GM12878 (cell line): ENCODE measurements around the gene ISG15. TPM values are rescaled to one million over a fixed set of nuclear protein-coding genes. Genes with fewer than 3 reads are reported as not detected.

Source experiments
- ATAC-seq: fragments of 200-7000 bp; cut with Tn5 transposase; 3 replicates; pipeline ENCODE4 v1.9.1; 2020; ENCODE audit warnings: mild to moderate bottlenecking, moderate library complexity
- BruUV-seq: library from RNA; stranded (reverse); fragments of 400-500 nt; replicated peaks from 2 replicates; lab custom pipeline; 2021; lab: Mats Ljungman, UMichigan
- CTCF ChIA-PET: fragments of 300-600 bp; sonication (Branson Sonifier 250); formaldehyde crosslinking; extraction: SDS; loops from one replicate; lab custom pipeline; 2021; ENCODE audit warnings: inconsistent platforms; lab: Yijun Ruan, JAX
- POLR2A ChIA-PET: fragments of 350-600 bp; formaldehyde crosslinking; extraction: SDS; loops from one replicate; lab custom pipeline; 2021; ENCODE audit warnings: inconsistent platforms; lab: Charles Lee
- RAD21 ChIA-PET: fragments of 300-600 bp; sonication (Branson Sonifier 250); formaldehyde crosslinking; loops from one replicate; lab custom pipeline; 2023; ENCODE audit warnings: antibody characterized with exemption; ENCODE audit not compliant: unreplicated experiment; lab: Charles Lee
- SMC1A ChIA-PET: fragments of 300-600 bp; sonication (Branson Sonifier 250); formaldehyde crosslinking; loops from one replicate; lab custom pipeline; 2023; ENCODE audit not compliant: unreplicated experiment, uncharacterized antibody; lab: Charles Lee
- DNase-seq: peaks from one replicate; pipeline ENCODE4 v3.0.0-alpha.2; 2011; ENCODE audit warnings: low read depth, low spot score
- FAIRE-seq: peaks from 3 replicates; lab custom pipeline; 2011; peaks lifted over from hg19 to GRCh38; lab: Jason Lieb, UNC
- H2AFZ ChIP-seq: 2 replicates; pipeline ENCODE4 v1.6.0; 2011; ENCODE audit warnings: low read depth, low read length, control low read depth; ENCODE audit not compliant: control insufficient read depth
- H3K27ac ChIP-seq: 2 replicates; pipeline ENCODE4 v1.5.1; 2011; ENCODE audit warnings: control low read depth; ENCODE audit not compliant: control insufficient read depth, insufficient read depth
- H3K27me3 ChIP-seq, 2 experiments: replicated peaks in 1 of 2; 2 replicates each; pipeline versions ENCODE4 v1.6.0 to v1.6.1; 2011; ENCODE audit warnings: low read length in 1 of 2; ENCODE audit not compliant: control insufficient read depth in 2 of 2, insufficient read depth in 2 of 2
- H3K36me3 ChIP-seq, 2 experiments: 2 replicates each; pipeline ENCODE4 v1.5.1; 2011; ENCODE audit warnings: low read length in 1 of 2; ENCODE audit not compliant: control insufficient read depth in 2 of 2, insufficient read depth in 2 of 2
- H3K4me1 ChIP-seq: 2 replicates; pipeline ENCODE4 v1.6.1; 2011; ENCODE audit warnings: mild to moderate bottlenecking, low read length, moderate library complexity, mixed read lengths; ENCODE audit not compliant: control insufficient read depth, insufficient read depth
- H3K4me2 ChIP-seq: 2 replicates; pipeline ENCODE4 v1.6.0; 2011; ENCODE audit warnings: control low read depth; ENCODE audit not compliant: control insufficient read depth, insufficient read depth
- H3K4me3 ChIP-seq: fragments of 200-600 bp; sonication (generic); 2 replicates; pipeline ENCODE4 v1.5.1; 2016
- H3K79me2 ChIP-seq: 2 replicates; pipeline ENCODE4 v1.6.0; 2011; ENCODE audit warnings: low read length; ENCODE audit not compliant: control insufficient read depth, insufficient read depth
- H3K9ac ChIP-seq: 2 replicates; pipeline ENCODE4 v1.8.0; 2011; ENCODE audit warnings: low read length, control low read depth, mixed read lengths; ENCODE audit not compliant: control insufficient read depth, insufficient read depth
- H3K9me3 ChIP-seq: replicated peaks from 3 replicates; pipeline ENCODE4 v1.5.1; 2011; ENCODE audit warnings: mild to moderate bottlenecking, low read length; ENCODE audit not compliant: control insufficient read depth, insufficient read depth
- H4K20me1 ChIP-seq: 2 replicates; pipeline ENCODE4 v1.6.0; 2011; ENCODE audit not compliant: control insufficient read depth, insufficient read depth
- MYC ChIP-seq: IDR thresholded peaks from 2 replicates; pipeline ENCODE4 v1.6.1; 2011; ENCODE audit warnings: mild to moderate bottlenecking, low read length, moderate library complexity, inconsistent platforms; ENCODE audit not compliant: insufficient read depth, insufficient replicate concordance, insufficient read length, severe bottlenecking
- PRDM15 ChIP-seq: fragments of 450-650 bp; formaldehyde crosslinking; IDR thresholded peaks from 2 replicates; pipeline ENCODE4 v1.4.0; 2020; ENCODE audit warnings: mild to moderate bottlenecking, moderate library complexity
- SIX5 ChIP-seq: IDR thresholded peaks from 2 replicates; pipeline ENCODE4 v1.6.1; 2011; ENCODE audit warnings: mild to moderate bottlenecking, low read depth, low read length, moderate library complexity; ENCODE audit not compliant: severe bottlenecking
- TBL1XR1 ChIP-seq: IDR thresholded peaks from 2 replicates; pipeline ENCODE4 v1.6.1; 2012; ENCODE audit warnings: low read depth, low read length, improper control_type of control experiment
- TCF3 ChIP-seq: IDR thresholded peaks from 2 replicates; pipeline ENCODE4 v1.6.1; 2012; ENCODE audit warnings: low read depth, mild to moderate bottlenecking, low read length, borderline replicate concordance; ENCODE audit not compliant: insufficient read depth
- USF2 ChIP-seq: IDR thresholded peaks from 2 replicates; pipeline ENCODE4 v1.6.1; 2011; ENCODE audit warnings: low read depth, low read length, improper control_type of control experiment, borderline replicate concordance
- ZNF217 ChIP-seq: fragments of 450-650 bp; IDR thresholded peaks from 2 replicates; pipeline ENCODE4 v1.6.1; 2017; ENCODE audit warnings: antibody characterized with exemption, mild to moderate bottlenecking
- ZNF592 ChIP-seq: fragments of 450-650 bp; IDR thresholded peaks from 2 replicates; pipeline ENCODE4 v1.6.1; 2017; ENCODE audit warnings: mild to moderate bottlenecking, moderate library complexity
- WGBS: methylation state at CpG from one replicate; pipeline ENCODE4 v1.1.6; 2016; ENCODE audit warnings: low lambda C conversion rate; ENCODE audit not compliant: insufficient replicate concordance, insufficient coverage; ENCODE audit errors: missing lambda C conversion rate; 5-methylcytosine and 5-hydroxymethylcytosine counted together
- in situ Hi-C: fragments of 300-500 bp; cut with MboI; formaldehyde crosslinking; loops from 9 replicates; pipeline ENCODE4 v1.14.3; 2018; ENCODE audit warnings: mixed read lengths
- intact Hi-C: fragments of 100-400 bp; cut with micrococcal nuclease; formaldehyde crosslinking; loops from one replicate; pipeline ENCODE4 v1.14.2; 2022; ENCODE audit not compliant: unreplicated experiment
- polyA plus RNA-seq, 11 experiments: library from polyadenylated mRNA; depleted of rRNA in 4 of 11; unstranded in 6 of 11; stranded (reverse) in 5 of 11; fragments of >200 nt; fragmentation: Nextera tagmentation in 4 of 11; fragmentation: Illumina TruSeq in 1 of 11; extraction: Ambion mirVana in 4 of 11; extraction: Trizol in 1 of 11; gene quantifications; 1 replicate in 1 of 11; 2 replicates in 10 of 11; pipeline versions ENCODE4 v1.2.1 to v1.2.3, GENCODE V29; 2011 to 2016; ENCODE audit warnings: inconsistent platforms in 2 of 11, missing spikeins in 2 of 11, low read depth in 1 of 11
- total RNA-seq, 4 experiments: library from RNA; depleted of rRNA in 3 of 4; stranded (reverse); fragments of >200 nt in 3 of 4; fragmentation: Illumina TruSeq in 1 of 4; extraction: Trizol in 1 of 4; gene quantifications; 2 replicates each; pipeline versions ENCODE4 v1.2.1 to v1.2.3, GENCODE V29; 2013 to 2021

ISG15 gene
- total and polyA plus RNA-seq, 10 of the 15 experiments (the other 5 are each of a cell fraction or from before 2014, with no cell fraction given): 7.8 to 384 (median 274) TPM

- SMC1A ChIA-PET: no interaction called here
- WGBS: 39% methylated on average over 24 of the region's 30 CpGs
- H2AFZ ChIP-seq: no peak overlapping the region
- no peaks in the 10 kb centered on the region for H3K36me3 ChIP-seq
- peaks cover 26% of the 10 kb centered on the region for H3K4me1 ChIP-seq
- no peak overlapping the region for H3K4me3 ChIP-seq
- intact Hi-C loops: no loop called here
- H3K9ac ChIP-seq: no peak overlapping the region
- H3K79me2 ChIP-seq: no peaks in the 10 kb centered on the region
- POLR2A ChIA-PET: interaction anchor here (0.9 kb wide), 1 partner anchor 11 kb away, joined by 3 read pairs; no protein-coding TSS in a partner anchor
- H3K4me2 ChIP-seq: no peak overlapping the region
- no peak for FAIRE-seq
- no peaks in the 10 kb centered on the region for H4K20me1 ChIP-seq
- no peak for ATAC-seq
- DNase-seq: no peak
- RAD21 ChIA-PET: no interaction called here
- BruUV-seq: no TSS peak
- no peak overlapping the region for H3K27ac ChIP-seq
- H3K27me3 ChIP-seq: peaks cover 0 to 16% of the 10 kb centered on the region in 2 experiments; a peak in 2 of 4 replicates
- in situ Hi-C loops: no loop called here
- peaks cover 3% of the 10 kb centered on the region; the same call in 2 of the 3 replicates for H3K9me3 ChIP-seq
- CTCF ChIA-PET: no interaction called here
- TF ChIP-seq PRDM15 (CRISPR knock-in tag) (no peak), TBL1XR1 (no peak), USF2 (no peak), SIX5 (no peak), TCF3 (no peak), MYC (no peak), ZNF592 (no peak), ZNF217 (no peak)
Measured at GRCh38 chr1:995665-996633, 17.3 kb upstream of the ISG15 start.
